ENCODE data around the gene MAML2. TPM values are rescaled to one million over a fixed set of nuclear protein-coding genes. Genes with fewer than 3 reads are reported as not detected.

The MAML2 gene
- total and polyA plus RNA-seq, 2 of the 8 experiments (the other 6 are each of a cell fraction or from before 2014, with no cell fraction given) = 3.8 to 6.6 TPM

GRCh38 chr11:96111308-96111707 lies 231.7 kb downstream of the MAML2 start (continued):
- TF ChIP-seq CHD7 (IDR thresholded peaks at IDR 0.05; ENCODE audit: insufficient replicate concordance, low read length) = no peak
- no peak for TF ChIP-seq KDM1A (IDR thresholded peaks at IDR 0.05; ENCODE audit: borderline replicate concordance, low read length)
- no peak for TF ChIP-seq EZH2 (IDR thresholded peaks at IDR 0.05; ENCODE audit: low read depth, low read length, severe bottlenecking)
- no peak for TF ChIP-seq BACH1 (IDR thresholded peaks at IDR 0.05; ENCODE audit: low read length)
- no peak for TF ChIP-seq TAF7 (optimal IDR thresholded peaks at IDR 0.05; ENCODE audit: borderline replicate concordance, low read depth, low read length)
- TF ChIP-seq POU5F1 (IDR thresholded peaks at IDR 0.05; ENCODE audit: low read depth, low read length) = no peak
- TF ChIP-seq FOSL1 (IDR thresholded peaks at IDR 0.05; ENCODE audit: insufficient read depth, low read depth, low read length) = no peak
- no peak for TF ChIP-seq SAP30 (IDR thresholded peaks at IDR 0.05; ENCODE audit: insufficient read depth, insufficient replicate concordance, low read length)
- no peak for TF ChIP-seq RXRA (IDR thresholded peaks at IDR 0.05; ENCODE audit: insufficient read depth, low read depth, low read length)
- TF ChIP-seq HDAC2 (IDR thresholded peaks at IDR 0.05; ENCODE audit: borderline replicate concordance in 1 of 2, low read depth in 2 of 2, low read length in 2 of 2) = no peak
- TF ChIP-seq SP4 (IDR thresholded peaks at IDR 0.05; ENCODE audit: low read length) = no peak
